Brain microvascular endothelial cell (primary cell): ENCODE data around the gene LETM1.

ENCODE experiments used
- DNase-seq: peaks from one replicate; pipeline ENCODE4 v3.0.0-alpha.2; 2020
- H3K27ac ChIP-seq: fragments of 250-450 bp; sonication (Bioruptor Pico); 2 replicates; pipeline ENCODE4 v1.5.1; 2020; ENCODE audit warnings: mild to moderate bottlenecking, moderate library complexity
- H3K27me3 ChIP-seq: fragments of 250-450 bp; sonication (Bioruptor Pico); replicated peaks from 2 replicates; pipeline ENCODE4 v1.5.1; 2020; ENCODE audit warnings: mild to moderate bottlenecking
- H3K36me3 ChIP-seq: fragments of 250-450 bp; sonication (Bioruptor Pico); replicated peaks from 2 replicates; pipeline ENCODE4 v1.5.1; 2020; ENCODE audit warnings: mild to moderate bottlenecking
- H3K4me3 ChIP-seq: 2 replicates; pipeline ENCODE4 v1.5.1; 2011; ENCODE audit warnings: low read depth, mild to moderate bottlenecking, control low read depth, low read length, moderate library complexity
- in situ Hi-C: cut with HindIII; loops from 2 replicates; pipeline ENCODE4 v1.10.0; 2017; ENCODE audit warnings: low sequenced_read_pairs, low pct_ligation_motif_present
- TF ChIP-seq, protein P1 (sequence below): IDR thresholded peaks from 2 replicates; pipeline ENCODE4 v1.5.1; 2011; ENCODE audit warnings: low read depth, mild to moderate bottlenecking, moderate library complexity, low read length, control low read depth, inconsistent platforms; ENCODE audit errors: missing control alignments

LETM1 gene

GRCh38 chr4:1834047-1834775, 21.7 kb downstream of the LETM1 start:
- in situ Hi-C loops = no loop called here
- no peak for DNase-seq
- peaks cover 71% of the 10 kb centered on the region for H3K36me3 ChIP-seq
- no peaks in the 10 kb centered on the region for H3K27me3 ChIP-seq
- H3K4me3 ChIP-seq = no peak overlapping the region
- TF ChIP-seq, protein P1, sequence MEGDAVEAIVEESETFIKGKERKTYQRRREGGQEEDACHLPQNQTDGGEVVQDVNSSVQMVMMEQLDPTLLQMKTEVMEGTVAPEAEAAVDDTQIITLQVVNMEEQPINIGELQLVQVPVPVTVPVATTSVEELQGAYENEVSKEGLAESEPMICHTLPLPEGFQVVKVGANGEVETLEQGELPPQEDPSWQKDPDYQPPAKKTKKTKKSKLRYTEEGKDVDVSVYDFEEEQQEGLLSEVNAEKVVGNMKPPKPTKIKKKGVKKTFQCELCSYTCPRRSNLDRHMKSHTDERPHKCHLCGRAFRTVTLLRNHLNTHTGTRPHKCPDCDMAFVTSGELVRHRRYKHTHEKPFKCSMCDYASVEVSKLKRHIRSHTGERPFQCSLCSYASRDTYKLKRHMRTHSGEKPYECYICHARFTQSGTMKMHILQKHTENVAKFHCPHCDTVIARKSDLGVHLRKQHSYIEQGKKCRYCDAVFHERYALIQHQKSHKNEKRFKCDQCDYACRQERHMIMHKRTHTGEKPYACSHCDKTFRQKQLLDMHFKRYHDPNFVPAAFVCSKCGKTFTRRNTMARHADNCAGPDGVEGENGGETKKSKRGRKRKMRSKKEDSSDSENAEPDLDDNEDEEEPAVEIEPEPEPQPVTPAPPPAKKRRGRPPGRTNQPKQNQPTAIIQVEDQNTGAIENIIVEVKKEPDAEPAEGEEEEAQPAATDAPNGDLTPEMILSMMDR = no peak
- no peak overlapping the region for H3K27ac ChIP-seq

DNA sequence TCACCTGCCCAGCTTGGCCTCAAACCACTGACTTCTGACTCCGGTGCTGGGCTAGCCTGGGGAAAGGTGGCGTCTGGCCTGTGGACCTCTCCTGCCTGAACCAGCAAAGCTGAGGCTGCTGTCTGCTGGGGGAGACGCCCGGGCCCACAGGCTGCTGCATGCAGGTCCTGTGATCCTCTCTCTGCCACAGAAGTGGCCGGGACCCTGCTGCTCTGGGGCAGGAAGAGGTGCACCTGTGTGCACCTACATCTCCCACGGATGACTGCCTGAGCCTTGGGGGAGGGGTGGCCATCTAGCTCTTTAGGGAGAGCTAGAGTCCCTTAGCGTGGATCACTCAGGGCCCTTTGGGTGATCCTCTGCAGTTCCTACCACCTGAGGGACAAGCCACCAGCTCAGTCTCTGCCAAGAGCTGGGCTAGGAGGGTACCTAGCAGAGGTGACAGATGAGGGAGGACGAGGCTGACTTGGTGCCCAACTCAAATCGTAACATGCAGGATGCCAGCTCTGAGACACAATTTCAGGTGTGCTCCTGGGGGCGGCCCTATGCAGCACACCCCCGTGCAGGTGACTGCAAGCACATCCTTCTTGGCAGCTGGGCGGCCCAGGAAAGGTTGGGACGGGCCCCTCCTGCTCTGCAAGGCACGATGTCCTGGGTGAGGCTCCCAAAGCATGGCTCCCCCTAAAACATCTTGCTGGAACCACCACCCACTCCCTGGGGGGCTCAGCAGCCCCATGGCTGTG, 22.5 kb downstream of the LETM1 start:
- H3K27ac ChIP-seq = no peak overlapping the region
- TF ChIP-seq, protein P1 = no peak
- H3K4me3 ChIP-seq = no peak overlapping the region
- in situ Hi-C loops = no loop called here
- H3K36me3 ChIP-seq = peaks cover 65% of the 10 kb centered on the region
- no peak for DNase-seq
- no peaks in the 10 kb centered on the region for H3K27me3 ChIP-seq

DNA sequence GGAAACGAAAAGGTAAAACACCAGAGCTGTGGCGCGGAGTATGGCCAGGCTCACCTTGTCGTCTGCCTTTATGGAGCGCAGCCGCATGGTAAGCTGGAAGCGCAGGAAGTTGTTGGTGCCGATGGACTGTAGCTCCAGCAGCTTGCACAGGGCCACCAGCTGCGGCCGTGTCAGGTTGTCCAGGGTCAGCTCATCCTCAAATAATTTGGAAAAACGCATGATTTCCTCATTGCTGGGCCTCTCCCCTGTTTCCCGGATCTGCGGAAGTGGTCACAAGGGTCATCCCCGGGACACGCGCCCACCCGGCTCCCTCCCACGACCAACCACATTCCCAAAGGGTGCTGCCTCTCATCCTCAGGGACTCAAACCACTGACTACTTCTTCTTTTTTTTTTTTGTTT, 23.3 kb downstream of the LETM1 start:
- peaks cover 58% of the 10 kb centered on the region for H3K36me3 ChIP-seq
- no peak for DNase-seq
- H3K27ac ChIP-seq = no peak overlapping the region
- in situ Hi-C loops = no loop called here
- H3K27me3 ChIP-seq = no peaks in the 10 kb centered on the region
- TF ChIP-seq, protein P1 = no peak
- H3K4me3 ChIP-seq = no peak overlapping the region

DNA sequence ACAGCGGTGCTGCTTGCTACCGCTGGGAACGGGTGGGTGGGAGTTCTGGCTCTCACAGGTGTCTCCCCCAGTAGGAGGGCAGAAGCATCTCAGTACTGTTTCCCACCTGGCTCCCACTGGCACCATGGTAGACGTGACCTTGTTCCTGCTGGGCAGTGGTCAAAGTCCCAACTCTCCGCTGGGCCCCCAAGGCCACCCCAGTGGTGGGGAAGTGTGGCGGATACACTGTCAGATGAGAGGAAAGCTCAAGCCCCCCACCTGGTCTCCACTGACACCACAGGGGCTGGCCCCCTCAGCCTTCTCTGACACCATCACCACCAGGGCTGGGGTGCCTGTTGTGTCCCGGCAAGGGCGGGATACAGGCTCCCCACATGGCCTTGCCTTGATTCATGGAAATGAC, 24.6 kb downstream of the LETM1 start:
- no peaks in the 10 kb centered on the region for H3K27me3 ChIP-seq
- no peak for DNase-seq
- no peak overlapping the region for H3K4me3 ChIP-seq
- H3K36me3 ChIP-seq = peaks cover 54% of the 10 kb centered on the region
- in situ Hi-C loops = no loop called here
- TF ChIP-seq, protein P1 = no peak
- no peak overlapping the region for H3K27ac ChIP-seq

DNA sequence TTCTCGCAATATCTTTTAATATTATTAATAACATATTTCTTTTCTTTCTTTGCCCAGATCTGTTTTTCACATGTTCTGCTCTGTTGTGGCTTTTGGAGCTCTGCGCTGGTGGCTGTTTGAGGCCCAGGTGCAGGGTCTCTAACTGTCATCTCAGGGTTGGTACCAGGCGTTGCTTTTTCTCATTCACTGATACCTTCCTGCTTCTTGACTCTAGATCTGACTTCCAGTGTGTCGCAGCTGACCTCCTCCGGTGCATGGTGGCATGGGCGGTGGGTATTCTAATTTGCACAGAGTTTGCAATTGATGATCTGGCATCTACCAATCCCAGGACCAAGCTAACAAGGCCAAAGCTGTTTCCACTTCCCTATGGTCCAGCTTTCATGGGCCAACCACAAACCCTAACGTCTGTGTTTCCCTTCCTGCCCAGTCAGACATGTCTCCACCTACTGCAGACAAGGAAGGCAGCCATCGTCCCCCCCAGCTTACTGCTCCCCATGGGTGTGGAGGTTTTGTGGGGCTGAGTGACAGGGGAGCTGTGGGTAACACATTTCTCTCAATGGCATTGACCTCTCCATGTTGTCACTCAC, 25.2 kb downstream of the LETM1 start:
- TF ChIP-seq, protein P1 = no peak
- H3K36me3 ChIP-seq = peaks cover 55% of the 10 kb centered on the region
- DNase-seq = no peak
- H3K27ac ChIP-seq = no peak overlapping the region
- no peaks in the 10 kb centered on the region for H3K27me3 ChIP-seq
- in situ Hi-C loops = no loop called here
- no peak overlapping the region for H3K4me3 ChIP-seq
